GM20000 (cell line): ENCODE results near the gene GJB2.

Experiments
- DNase-seq: peaks from one replicate; pipeline ENCODE4 v3.0.0; 2012; ENCODE audit warnings: low spot score
- CTCF ChIP-seq: IDR thresholded peaks from 2 replicates; pipeline ENCODE4 v1.5.1; 2012; ENCODE audit warnings: mild to moderate bottlenecking, control low read depth; ENCODE audit errors: extremely low read depth, missing control alignments

GJB2 gene

GRCh38 chr13:20175907-20176652 is 16.7 kb downstream of the GJB2 start:
- no peak for DNase-seq
- no peak for TF ChIP-seq CTCF

GRCh38 chr13:20175406-20175794 is 17.3 kb downstream of the GJB2 start:
- no peak for DNase-seq
- TF ChIP-seq CTCF: no peak

GRCh38 chr13:20174656-20175405 is 17.9 kb downstream of the GJB2 start:
- DNase-seq: peak; percentile 71

GRCh38 chr13:20173116-20173746 is 19.5 kb downstream of the GJB2 start:
- TF ChIP-seq CTCF: no peak
- no peak for DNase-seq

More at GRCh38 chr13:20174656-20175405, 17.9 kb downstream of the GJB2 start:
- no peak for TF ChIP-seq CTCF

DNA sequence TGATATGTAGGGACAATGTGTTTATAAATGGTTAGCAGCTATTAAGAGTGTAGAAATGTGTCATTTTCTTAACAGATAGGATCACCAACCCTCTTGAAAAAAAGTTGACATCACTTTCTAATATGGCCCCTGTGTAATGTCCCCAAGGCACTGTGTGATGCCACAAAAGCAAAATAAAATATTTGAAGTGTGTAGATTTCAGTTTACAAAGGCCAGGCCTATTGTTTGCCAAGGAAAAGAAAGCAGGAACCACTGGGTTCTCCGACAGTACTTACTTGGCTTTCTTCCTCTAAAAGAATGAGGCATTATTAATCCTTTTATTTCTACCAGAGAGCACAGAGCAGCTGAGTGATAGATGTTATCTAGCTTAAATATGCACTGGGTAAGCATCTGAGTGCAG is 21.4 kb downstream of the GJB2 start:
- no peak for TF ChIP-seq CTCF
- DNase-seq: no peak

DNA sequence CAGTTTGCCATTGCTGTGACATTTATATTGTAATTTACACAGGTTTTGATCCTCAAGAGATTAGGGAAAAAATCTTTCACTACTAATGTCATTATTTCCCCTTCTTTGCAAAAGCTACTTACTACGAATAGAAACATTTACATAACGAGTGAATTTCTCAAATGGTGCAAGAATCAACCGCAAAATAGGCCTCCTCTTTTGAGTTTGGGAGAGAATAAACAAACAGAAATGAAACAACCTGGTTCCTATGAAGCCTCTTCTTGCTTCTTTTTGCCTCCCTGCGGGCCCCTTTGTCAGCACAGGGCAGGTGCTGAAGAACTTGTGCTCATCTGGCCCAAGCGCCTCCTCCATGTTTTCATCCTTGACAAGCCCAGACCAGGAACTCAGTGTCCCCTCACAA is 21.8 kb downstream of the GJB2 start:
- no peak for DNase-seq
- no peak for TF ChIP-seq CTCF

GRCh38 chr13:20168396-20168795 is 24.3 kb downstream of the GJB2 start:
- no peak for TF ChIP-seq CTCF
- no peak for DNase-seq
